Retinal pigment epithelial cell (primary cell): ENCODE data around the gene SRP54.
A peak's percentile ranks its signal among the peaks of the same experiment; 100 is the strongest.

Source experiments
- DNase-seq: peaks from one replicate; pipeline ENCODE4 v3.0.0-alpha.2; 2010; ENCODE audit warnings: low read depth
- H3K4me3 ChIP-seq: 2 replicates; pipeline ENCODE4 v1.5.1; 2011; ENCODE audit warnings: mild to moderate bottlenecking, low read length, control low read depth, moderate library complexity
- CTCF ChIP-seq: conservative IDR thresholded peaks from 2 replicates; pipeline ENCODE4 v1.5.1; 2011; ENCODE audit warnings: low read depth, low read length, control low read depth, inconsistent platforms

Gene SRP54

GRCh38 chr14:34983148-34983760 is 462 bp downstream of the SRP54 start:
- H3K4me3 ChIP-seq = peak overlapping the region; percentile 97
- TF ChIP-seq CTCF = no peak
- DNase-seq = no peak

- DNase-seq = no peak
- peak overlapping the region; percentile 97 for H3K4me3 ChIP-seq
- no peak for TF ChIP-seq CTCF
Observed at GRCh38 chr14:34983786-34984185, 994 bp downstream of the SRP54 start.

- no peak overlapping the region for H3K4me3 ChIP-seq
- no peak for TF ChIP-seq CTCF
- no peak for DNase-seq
Observed at GRCh38 chr14:34985740-34986139, 2.9 kb downstream of the SRP54 start.

- no peak for DNase-seq
- no peak for TF ChIP-seq CTCF
- no peak overlapping the region for H3K4me3 ChIP-seq
Observed at GRCh38 chr14:34987180-34987579, 4.4 kb downstream of the SRP54 start.

GRCh38 chr14:34989762-34990161 is 7.0 kb downstream of the SRP54 start:
- H3K4me3 ChIP-seq = no peak overlapping the region
- DNase-seq = no peak
- no peak for TF ChIP-seq CTCF

- no peak for TF ChIP-seq CTCF
- no peak overlapping the region for H3K4me3 ChIP-seq
- DNase-seq = no peak
Observed at GRCh38 chr14:34993426-34993825, 10.6 kb downstream of the SRP54 start.

GRCh38 chr14:34994668-34995067 is 11.9 kb downstream of the SRP54 start:
- TF ChIP-seq CTCF = no peak
- no peak overlapping the region for H3K4me3 ChIP-seq
- no peak for DNase-seq
